Caco-2 (cell line): Measurements from ENCODE around the gene THRB. TPM values are rescaled to one million over a fixed set of nuclear protein-coding genes. Genes with fewer than 3 reads are reported as not detected.

ENCODE experiments used
- BruUV-seq: library from RNA; stranded (reverse); fragments of 400-500 nt; replicated peaks from 2 replicates; lab custom pipeline; 2021; lab: Mats Ljungman, UMichigan
- CTCF ChIA-PET: fragments of 300-600 bp; sonication (Branson Sonifier 250); formaldehyde crosslinking; loops from one replicate; lab custom pipeline; 2022; ENCODE audit warnings: antibody characterized with exemption; lab: Charles Lee
- POLR2A ChIA-PET: fragments of 300-600 bp; sonication (Branson Sonifier 250); formaldehyde crosslinking; loops from one replicate; lab custom pipeline; 2022; ENCODE audit warnings: antibody characterized with exemption; lab: Charles Lee
- DNase-seq, 2 experiments: peaks; one replicate each; pipeline versions ENCODE4 v3.0.0 to v3.0.0-alpha.2; 2020 to 2022
- H3K27me3 ChIP-seq: replicated peaks from 2 replicates; pipeline ENCODE4 v1.6.0; 2011; ENCODE audit warnings: low read length; ENCODE audit not compliant: control insufficient read depth, insufficient read depth
- H3K36me3 ChIP-seq: 2 replicates; pipeline ENCODE4 v1.5.1; 2011; ENCODE audit warnings: low read length; ENCODE audit not compliant: control insufficient read depth, insufficient read depth
- H3K4me1 ChIP-seq: fragments of 250-450 bp; sonication (Bioruptor Pico); 2 replicates; pipeline ENCODE4 v1.5.1; 2020; ENCODE audit warnings: mild to moderate bottlenecking
- H3K4me3 ChIP-seq: 2 replicates; pipeline ENCODE4 v1.5.1; 2011; ENCODE audit warnings: low read depth, mild to moderate bottlenecking, control low read depth, low read length
- H3K9me3 ChIP-seq: fragments of 250-450 bp; sonication (Bioruptor Pico); 2 replicates; pipeline ENCODE4 v1.5.1; 2020; ENCODE audit warnings: mild to moderate bottlenecking, moderate library complexity
- H3K27ac Mint-ChIP-seq: one replicate; pipeline ENCODE4 v1.8.0; 2022; ENCODE audit warnings: mixed read lengths; ENCODE audit not compliant: unreplicated experiment
- H3K27me3 Mint-ChIP-seq: one replicate; pipeline ENCODE4 v1.8.0; 2022; ENCODE audit warnings: mixed read lengths; ENCODE audit not compliant: insufficient read depth, unreplicated experiment
- H3K36me3 Mint-ChIP-seq: one replicate; pipeline ENCODE4 v1.8.0; 2022; ENCODE audit warnings: mild to moderate bottlenecking, mixed read lengths; ENCODE audit not compliant: insufficient read depth, unreplicated experiment
- H3K4me1 Mint-ChIP-seq: one replicate; pipeline ENCODE4 v1.8.0; 2022; ENCODE audit warnings: low read depth, mixed read lengths; ENCODE audit not compliant: unreplicated experiment
- H3K4me3 Mint-ChIP-seq: one replicate; pipeline ENCODE4 v1.8.0; 2022; ENCODE audit warnings: mild to moderate bottlenecking, moderate library complexity, mixed read lengths; ENCODE audit not compliant: unreplicated experiment
- H3K9me3 Mint-ChIP-seq: one replicate; pipeline ENCODE4 v1.8.0; 2022; ENCODE audit warnings: mixed read lengths; ENCODE audit not compliant: unreplicated experiment
- intact Hi-C: fragments of 100-400 bp; cut with micrococcal nuclease; formaldehyde crosslinking; loops from one replicate; pipeline ENCODE4 v1.10.0; 2022; ENCODE audit not compliant: unreplicated experiment
- total RNA-seq: library from RNA; stranded (reverse); gene quantifications from 2 replicates; pipeline ENCODE4 v1.2.3, GENCODE V29; 2022
- TF ChIP-seq, protein P1 (sequence below), 2 experiments: fragments of 200-600 bp in 1 of 2; IDR thresholded peaks; 1 replicate in 1 of 2; 2 replicates in 1 of 2; pipeline versions ENCODE4 v1.5.1 to v1.8.0; 2011 to 2022; ENCODE audit warnings: antibody characterized with exemption in 1 of 2, control low read depth in 1 of 2, inconsistent platforms in 1 of 2, low read depth in 1 of 2, low read length in 1 of 2, mild to moderate bottlenecking in 1 of 2, moderate library complexity in 1 of 2; ENCODE audit not compliant: insufficient read depth in 1 of 2, severe bottlenecking in 1 of 2, unreplicated experiment in 1 of 2

Gene THRB
- total RNA-seq, 1 experiment from 2014 or later: 19.4 TPM

DNA sequence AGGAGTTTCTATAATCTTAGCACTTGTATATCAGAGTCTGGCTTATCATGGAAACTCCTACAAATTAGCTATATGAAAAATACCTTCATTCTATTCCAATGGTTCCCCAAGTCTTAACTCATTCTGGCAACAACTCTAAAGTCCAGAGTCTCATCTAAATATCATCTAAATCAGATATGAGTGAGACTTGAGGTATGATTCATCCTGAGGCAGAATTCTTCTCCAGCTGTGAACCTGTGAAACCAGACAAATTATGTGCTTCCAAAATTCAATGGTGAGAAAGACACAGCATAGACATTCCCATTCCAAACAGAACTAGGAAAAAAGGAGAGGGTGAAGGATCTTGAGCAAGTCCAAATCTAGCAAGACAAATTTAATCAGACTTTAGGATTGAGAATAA lies 138.8 kb downstream of the THRB start:
- H3K27me3 ChIP-seq: no peaks in the 10 kb centered on the region
- H3K4me3 ChIP-seq: no peak overlapping the region
- H3K27me3 Mint-ChIP-seq: no peaks in the 10 kb centered on the region
- intact Hi-C loops: no loop called here
- no peaks in the 10 kb centered on the region for H3K9me3 Mint-ChIP-seq
- no peaks in the 10 kb centered on the region for H3K9me3 ChIP-seq
- H3K4me1 ChIP-seq: no peaks in the 10 kb centered on the region; the same call in 1 of the 2 replicates
- ChIA-PET POLR2A (no interaction called here), CTCF (no interaction called here)
- no peak for DNase-seq
- no peak overlapping the region for H3K27ac Mint-ChIP-seq
- H3K4me1 Mint-ChIP-seq: no peaks in the 10 kb centered on the region
- H3K36me3 ChIP-seq: no peaks in the 10 kb centered on the region; the same call in 1 of the 2 replicates
- H3K4me3 Mint-ChIP-seq: no peak overlapping the region
- BruUV-seq: no TSS peak
- TF ChIP-seq, protein P1, sequence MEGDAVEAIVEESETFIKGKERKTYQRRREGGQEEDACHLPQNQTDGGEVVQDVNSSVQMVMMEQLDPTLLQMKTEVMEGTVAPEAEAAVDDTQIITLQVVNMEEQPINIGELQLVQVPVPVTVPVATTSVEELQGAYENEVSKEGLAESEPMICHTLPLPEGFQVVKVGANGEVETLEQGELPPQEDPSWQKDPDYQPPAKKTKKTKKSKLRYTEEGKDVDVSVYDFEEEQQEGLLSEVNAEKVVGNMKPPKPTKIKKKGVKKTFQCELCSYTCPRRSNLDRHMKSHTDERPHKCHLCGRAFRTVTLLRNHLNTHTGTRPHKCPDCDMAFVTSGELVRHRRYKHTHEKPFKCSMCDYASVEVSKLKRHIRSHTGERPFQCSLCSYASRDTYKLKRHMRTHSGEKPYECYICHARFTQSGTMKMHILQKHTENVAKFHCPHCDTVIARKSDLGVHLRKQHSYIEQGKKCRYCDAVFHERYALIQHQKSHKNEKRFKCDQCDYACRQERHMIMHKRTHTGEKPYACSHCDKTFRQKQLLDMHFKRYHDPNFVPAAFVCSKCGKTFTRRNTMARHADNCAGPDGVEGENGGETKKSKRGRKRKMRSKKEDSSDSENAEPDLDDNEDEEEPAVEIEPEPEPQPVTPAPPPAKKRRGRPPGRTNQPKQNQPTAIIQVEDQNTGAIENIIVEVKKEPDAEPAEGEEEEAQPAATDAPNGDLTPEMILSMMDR (IDR thresholded peaks at IDR 0.05; ENCODE audit: insufficient read depth in 1 of 2, low read depth in 1 of 2, low read length in 1 of 2, severe bottlenecking in 1 of 2, unreplicated experiment in 1 of 2): no peak
- H3K36me3 Mint-ChIP-seq: peaks cover 6% of the 10 kb centered on the region

DNA sequence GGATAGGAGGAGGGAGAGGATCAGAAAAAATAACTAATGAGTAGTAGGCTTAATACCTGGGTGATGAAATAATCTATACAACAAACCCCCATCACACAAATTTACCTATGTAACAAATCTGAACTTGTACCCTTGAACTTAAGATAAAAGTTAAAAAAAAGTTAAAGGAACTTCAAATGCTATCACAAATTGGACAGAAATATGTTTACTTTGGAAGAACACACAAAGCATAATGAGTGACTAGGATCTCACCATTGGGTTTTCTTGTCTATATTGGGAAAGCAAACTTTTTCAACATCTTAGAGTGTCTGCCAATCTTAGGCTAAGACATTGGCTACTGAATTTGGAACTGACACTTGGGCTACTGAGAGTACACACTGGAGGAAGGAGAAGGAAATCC lies 140.4 kb downstream of the THRB start:
- Mint-ChIP-seq H3K4me1 (no peaks in the 10 kb centered on the region), H3K27me3 (no peaks in the 10 kb centered on the region), H3K27ac (no peak overlapping the region), H3K9me3 (no peaks in the 10 kb centered on the region), H3K36me3 (peaks cover 6% of the 10 kb centered on the region), H3K4me3 (no peak overlapping the region)
- ChIA-PET CTCF (no interaction called here), POLR2A (no interaction called here)
- Histone ChIP-seq H3K4me1 (no peaks in the 10 kb centered on the region; the same call in 1 of the 2 replicates), H3K27me3 (no peaks in the 10 kb centered on the region), H3K36me3 (no peaks in the 10 kb centered on the region; the same call in 1 of the 2 replicates), H3K9me3 (no peaks in the 10 kb centered on the region), H3K4me3 (no peak overlapping the region)
- TF ChIP-seq, protein P1 (IDR thresholded peaks at IDR 0.05; ENCODE audit: insufficient read depth in 1 of 2, low read depth in 1 of 2, low read length in 1 of 2, severe bottlenecking in 1 of 2, unreplicated experiment in 1 of 2): no peak
- no peak for DNase-seq
- intact Hi-C loops: no loop called here
- no TSS peak for BruUV-seq

DNA sequence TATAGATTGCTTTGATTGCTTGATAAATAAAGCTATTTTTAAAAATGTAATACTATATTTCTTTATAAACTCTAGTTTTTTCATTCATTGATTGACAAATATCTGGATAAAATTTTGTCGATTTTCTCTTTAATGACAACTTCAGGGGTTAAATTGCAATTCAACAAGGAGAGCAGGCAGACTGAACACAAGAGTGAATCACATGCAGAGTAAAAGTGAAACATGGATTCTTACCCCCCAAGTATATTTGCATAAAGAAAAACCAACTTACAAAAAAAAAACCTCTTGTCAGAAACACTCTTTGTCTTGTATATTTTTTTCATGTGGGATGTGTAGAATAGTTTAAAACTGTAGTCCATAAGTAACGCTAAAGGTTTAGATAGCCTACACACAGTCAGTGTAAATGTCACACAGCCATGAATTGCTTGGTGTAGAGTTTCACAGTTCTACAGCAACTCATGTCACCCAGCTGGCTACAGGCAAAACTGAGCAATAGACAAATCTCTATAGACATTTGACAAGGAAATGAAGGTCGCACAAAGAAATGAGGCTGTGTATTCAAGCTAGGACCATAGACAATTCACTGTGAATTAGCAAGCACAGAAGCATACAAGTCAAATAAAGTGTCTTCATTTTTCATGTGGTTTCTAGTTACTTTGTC lies 141.6 kb downstream of the THRB start:
- no peaks in the 10 kb centered on the region; the same call in 1 of the 2 replicates for H3K36me3 ChIP-seq
- H3K4me1 Mint-ChIP-seq: peaks cover 6% of the 10 kb centered on the region
- no peaks in the 10 kb centered on the region for H3K9me3 ChIP-seq
- no peak overlapping the region for H3K27ac Mint-ChIP-seq
- POLR2A ChIA-PET: interaction anchor here (0.7 kb wide), 1 partner anchor 83 kb away, joined by 3 read pairs; no protein-coding TSS in a partner anchor
- TF ChIP-seq, protein P1 (IDR thresholded peaks at IDR 0.05; ENCODE audit: insufficient read depth in 1 of 2, low read depth in 1 of 2, low read length in 1 of 2, severe bottlenecking in 1 of 2, unreplicated experiment in 1 of 2): no peak
- no peaks in the 10 kb centered on the region; the same call in 1 of the 2 replicates for H3K4me1 ChIP-seq
- H3K36me3 Mint-ChIP-seq: peaks cover 6% of the 10 kb centered on the region
- H3K4me3 Mint-ChIP-seq: no peak overlapping the region
- H3K27me3 ChIP-seq: no peaks in the 10 kb centered on the region
- CTCF ChIA-PET: no interaction called here
- intact Hi-C loops: no loop called here
- BruUV-seq: no TSS peak
- DNase-seq: no peak
- H3K9me3 Mint-ChIP-seq: no peaks in the 10 kb centered on the region
- no peak overlapping the region for H3K4me3 ChIP-seq
- H3K27me3 Mint-ChIP-seq: no peaks in the 10 kb centered on the region
